Esophagus muscularis mucosa (tissue), 4 donors: Measurements from ENCODE around the gene TRDN. TPM values are rescaled to one million over a fixed set of nuclear protein-coding genes. Genes with fewer than 3 reads are reported as not detected.
"Not testable (repeated sequence)": the region's sequence is repeated elsewhere in the genome, so short reads cannot be mapped to it uniquely, and the experiment has no call there.

ENCODE experiments used
- DNase-seq: peaks from one replicate; pipeline ENCODE4 v3.0.0-alpha.2; 2017; ENCODE audit errors: extremely low spot score
- H3K27ac ChIP-seq, 4 donors: fragments of 200-600 bp; sonication (generic); replicated peaks in 1 of 4; 1 replicate in 3 of 4; 2 replicates in 1 of 4; pipeline ENCODE4 v1.5.1; 2016 to 2019; ENCODE audit warnings: mild to moderate bottlenecking in 1 of 4
- H3K27me3 ChIP-seq, 4 donors: fragments of 200-600 bp; sonication (generic); one replicate each; pipeline versions ENCODE4 v1.5.1 to v1.6.0; 2016 to 2019
- H3K36me3 ChIP-seq, 4 donors: fragments of 200-600 bp; sonication (generic); one replicate each; pipeline ENCODE4 v1.5.1; 2016 to 2019
- H3K4me1 ChIP-seq, 4 donors: fragments of 200-600 bp; sonication (generic); one replicate each; pipeline ENCODE4 v1.5.1; 2016 to 2019
- H3K4me3 ChIP-seq, 4 donors: fragments of 200-600 bp; sonication (generic); 1 replicate in 2 of 4; 2 replicates in 2 of 4; pipeline ENCODE4 v1.5.1; 2016 to 2019; ENCODE audit warnings: mild to moderate bottlenecking in 4 of 4, moderate library complexity in 1 of 4
- H3K9me3 ChIP-seq, 4 donors: fragments of 200-600 bp; sonication (generic); 1 replicate in 3 of 4; 2 replicates in 1 of 4; pipeline ENCODE4 v1.5.1; 2016 to 2019
- CTCF ChIP-seq, 3 experiments: fragments of 200-600 bp in 2 of 3; fragments of 450-650 bp in 1 of 3; sonication (generic) in 2 of 3; IDR thresholded peaks; one replicate each; pipeline ENCODE4 v1.5.1; 2017 to 2019; ENCODE audit warnings: antibody characterized with exemption in 3 of 3, mild to moderate bottlenecking in 2 of 3, moderate library complexity in 1 of 3
- EP300 ChIP-seq: sonication (generic); formaldehyde crosslinking; IDR thresholded peaks from one replicate; pipeline ENCODE4 v1.6.1; 2017; ENCODE audit warnings: antibody characterized with exemption
- POLR2A ChIP-seq: fragments of 450-650 bp; IDR thresholded peaks from one replicate; pipeline ENCODE4 v1.6.1; 2017; ENCODE audit warnings: antibody characterized with exemption, moderate library complexity, mild to moderate bottlenecking, low read depth
- POLR2AphosphoS5 ChIP-seq, 2 donors: sonication (generic); formaldehyde crosslinking; IDR thresholded peaks; one replicate each; pipeline ENCODE4 v1.6.1; 2017; ENCODE audit warnings: antibody characterized with exemption in 2 of 2
- WGBS: methylation state at CpG from one replicate; pipeline ENCODE4 v1.1.5; 2018; 5-methylcytosine and 5-hydroxymethylcytosine counted together
- intact Hi-C: fragments of 100-400 bp; cut with DNase I; formaldehyde crosslinking; loops from one replicate; pipeline ENCODE4 v1.15.1; 2023
- total RNA-seq, 4 donors: library from RNA; depleted of rRNA; stranded (reverse); fragments of >200 nt; gene quantifications; one replicate each; pipeline versions ENCODE4 v1.1.0 to v1.2.1, GENCODE V29; 2016

The TRDN gene
- total RNA-seq, 4 donors from 2014 or later: not detected

- 66% methylated on average over 7 of the region's 7 CpGs for WGBS
- Histone ChIP-seq H3K27me3 (no peaks in the 10 kb centered on the region), H3K4me1 (no peaks in the 10 kb centered on the region), H3K4me3 (no peak overlapping the region), H3K9me3 (no peaks in the 10 kb centered on the region), H3K36me3 (no peaks in the 10 kb centered on the region), H3K27ac (no peak overlapping the region)
- intact Hi-C loops: no loop called here
- TF ChIP-seq EP300: no peak
- TF ChIP-seq POLR2AphosphoS5 (IDR thresholded peaks at IDR 0.05): no peak
- no peak for TF ChIP-seq CTCF (IDR thresholded peaks at IDR 0.05)
- TF ChIP-seq POLR2A: no peak
- no peak for DNase-seq
Measured at GRCh38 chr6:123321020-123321419, 315.7 kb downstream of the TRDN start.

DNA sequence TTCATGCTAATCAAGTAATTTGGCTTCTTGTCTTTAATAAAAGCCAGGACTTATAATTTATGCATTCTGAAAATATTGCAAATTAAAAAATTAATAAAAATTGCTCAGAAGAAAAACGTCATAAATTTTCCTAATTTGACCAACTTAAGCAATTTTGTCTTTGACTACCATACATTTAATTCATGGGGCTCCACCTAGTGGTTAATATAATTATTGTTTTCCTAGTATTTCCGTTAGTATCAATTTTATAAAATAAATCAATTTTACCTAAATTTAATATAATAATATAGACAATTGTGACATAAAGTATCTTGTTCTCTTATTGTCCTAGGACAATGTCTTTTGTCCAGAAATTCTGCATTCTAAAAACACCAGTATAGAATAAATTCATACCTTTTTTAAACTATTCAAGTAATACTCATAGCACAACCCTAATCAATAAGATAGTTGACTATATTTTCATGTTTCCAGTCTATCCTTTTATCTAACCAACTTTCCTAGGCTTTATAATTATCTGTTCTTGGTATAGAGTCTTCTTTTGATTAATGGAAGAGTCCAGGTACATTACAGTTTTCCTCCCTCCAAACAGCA is 319.9 kb downstream of the TRDN start:
- Histone ChIP-seq H3K36me3 (no peaks in the 10 kb centered on the region), H3K4me1 (no peaks in the 10 kb centered on the region), H3K9me3 (peaks cover 0 to 4% (median 0%) of the 10 kb centered on the region in 4 donors), H3K27ac (no peak overlapping the region), H3K27me3 (no peaks in the 10 kb centered on the region), H3K4me3 (no peak overlapping the region)
- TF ChIP-seq CTCF (IDR thresholded peaks at IDR 0.05) (peak in 2 of 3 experiments; percentile 49 to 57), POLR2AphosphoS5 (IDR thresholded peaks at IDR 0.05) (no peak)
- DNase-seq: no peak
- intact Hi-C loops: loop anchor here (5.0 kb wide), 1 partner anchor 585 kb away; no protein-coding TSS in a partner anchor
- 1% methylated on average over 2 of the region's 2 CpGs for WGBS

DNA sequence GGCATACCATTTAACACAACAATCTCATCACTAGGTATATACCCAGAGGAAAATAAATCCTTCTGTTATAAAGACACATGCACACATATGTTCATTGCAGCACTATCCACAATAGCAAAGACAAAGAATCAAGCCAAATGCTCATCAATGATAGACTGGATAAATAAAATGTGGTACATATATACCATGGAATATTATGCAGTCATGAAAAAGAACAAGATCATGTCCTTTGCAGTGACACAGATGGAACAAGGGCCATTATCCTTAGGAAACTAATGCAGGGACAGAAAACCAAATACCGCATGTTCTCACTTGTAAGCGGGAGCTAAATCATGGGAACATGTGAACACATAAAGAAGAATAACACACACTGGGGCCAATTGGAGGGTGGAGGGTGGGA is 322.3 kb downstream of the TRDN start:
- H3K4me3 ChIP-seq, H3K9me3 ChIP-seq, DNase-seq, intact Hi-C loops, H3K36me3 ChIP-seq, H3K4me1 ChIP-seq, H3K27ac ChIP-seq, H3K27me3 ChIP-seq: not testable (repeated sequence)
- 98% methylated on average over 2 of the region's 2 CpGs for WGBS

DNA sequence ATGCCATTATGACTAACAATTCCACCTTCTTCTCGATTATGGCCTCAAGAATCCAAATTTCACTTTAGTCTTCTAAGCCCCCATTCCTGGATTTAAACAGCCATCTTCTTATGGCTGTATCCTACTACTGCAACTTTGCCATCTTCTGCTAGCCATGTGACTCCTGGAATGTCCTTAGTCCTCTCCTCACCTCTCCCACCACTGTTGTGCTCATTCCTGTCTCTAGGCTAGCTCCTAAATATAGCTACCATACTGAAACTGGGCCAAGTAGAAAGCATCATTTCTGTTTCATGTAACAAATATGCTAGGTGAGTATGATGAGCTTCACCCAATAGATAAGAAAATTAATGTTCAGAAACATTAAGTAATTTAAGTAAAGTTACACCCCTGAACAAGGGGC is 327.6 kb downstream of the TRDN start:
- Histone ChIP-seq H3K4me3 (no peak overlapping the region), H3K27me3 (no peaks in the 10 kb centered on the region), H3K27ac (no peak overlapping the region), H3K4me1 (no peaks in the 10 kb centered on the region), H3K36me3 (no peaks in the 10 kb centered on the region), H3K9me3 (peaks cover 0 to under 1% (median 0%) of the 10 kb centered on the region in 4 donors)
- TF ChIP-seq POLR2A (no peak), POLR2AphosphoS5 (IDR thresholded peaks at IDR 0.05) (no peak), CTCF (IDR thresholded peaks at IDR 0.05) (no peak), EP300 (no peak)
- intact Hi-C loops: no loop called here
- DNase-seq: no peak
- 78% methylated on average over 1 of the region's 1 CpG for WGBS

- H3K27ac ChIP-seq: no peak overlapping the region
- H3K9me3 ChIP-seq: no peaks in the 10 kb centered on the region
- no peak for TF ChIP-seq EP300
- TF ChIP-seq CTCF (IDR thresholded peaks at IDR 0.05): no peak
- H3K36me3 ChIP-seq: no peaks in the 10 kb centered on the region
- DNase-seq: no peak
- H3K4me1 ChIP-seq: no peaks in the 10 kb centered on the region
- 21% methylated on average over 2 of the region's 2 CpGs for WGBS
- intact Hi-C loops: no loop called here
- H3K4me3 ChIP-seq: no peak overlapping the region
- no peaks in the 10 kb centered on the region for H3K27me3 ChIP-seq
Measured at GRCh38 chr6:123306334-123306733, 330.4 kb downstream of the TRDN start.
